WTC11 (cell line): Measurements from ENCODE around the gene AFF3.

ENCODE experiments used
- ATF3 ChIP-seq: sonication (generic); formaldehyde crosslinking; conservative IDR thresholded peaks from 2 replicates; pipeline ENCODE4 v1.8.1; 2022; ENCODE audit warnings: mild to moderate bottlenecking, missing genetic modification reagents
- CTCF ChIP-seq: fragments of 200-600 bp; IDR thresholded peaks from 2 replicates; pipeline ENCODE4 v1.8.0; 2022; ENCODE audit warnings: antibody characterized with exemption
- ELF4 ChIP-seq: sonication (generic); formaldehyde crosslinking; IDR thresholded peaks from 2 replicates; pipeline ENCODE4 v1.8.1; 2022; ENCODE audit warnings: low read depth, mild to moderate bottlenecking, moderate library complexity, missing genetic modification reagents
- FOXP1 ChIP-seq: sonication (generic); formaldehyde crosslinking; IDR thresholded peaks from 2 replicates; pipeline ENCODE4 v1.8.0; 2022; ENCODE audit warnings: missing genetic modification reagents, mild to moderate bottlenecking, moderate library complexity, borderline replicate concordance
- MAX ChIP-seq: sonication (generic); formaldehyde crosslinking; IDR thresholded peaks from 2 replicates; pipeline ENCODE4 v1.8.0; 2022; ENCODE audit warnings: mild to moderate bottlenecking, missing genetic modification reagents
- NFYB ChIP-seq: sonication (generic); formaldehyde crosslinking; conservative IDR thresholded peaks from 2 replicates; pipeline ENCODE4 v1.8.0; 2022; ENCODE audit warnings: low read depth, missing genetic modification reagents
- SMAD3 ChIP-seq: sonication (generic); formaldehyde crosslinking; IDR thresholded peaks from 2 replicates; pipeline ENCODE4 v1.8.0; 2022; ENCODE audit warnings: missing genetic modification reagents, mild to moderate bottlenecking, borderline replicate concordance
- USF2 ChIP-seq: sonication (generic); formaldehyde crosslinking; IDR thresholded peaks from 2 replicates; pipeline ENCODE4 v1.8.1; 2023; ENCODE audit warnings: mild to moderate bottlenecking, missing genetic modification reagents, moderate library complexity
- TF ChIP-seq, protein P1 (sequence below): sonication (generic); formaldehyde crosslinking; IDR thresholded peaks from 2 replicates; pipeline ENCODE4 v1.8.1; 2022; ENCODE audit warnings: low read depth, missing genetic modification reagents, borderline replicate concordance
- TF ChIP-seq, protein P2 (sequence below): sonication (generic); formaldehyde crosslinking; IDR thresholded peaks from 2 replicates; pipeline ENCODE4 v1.8.0; 2022; ENCODE audit warnings: mild to moderate bottlenecking, missing genetic modification reagents

- TF ChIP-seq ELF4 (CRISPR knock-in tag) (no peak), CTCF (no peak), FOXP1 (CRISPR knock-in tag) (no peak), MAX (CRISPR knock-in tag) (peak; percentile 32; the same call in 1 of the 2 replicates), USF2 (CRISPR knock-in tag) (no peak), SMAD3 (CRISPR knock-in tag) (no peak), ATF3 (no peak), NFYB (CRISPR knock-in tag) (no peak)
- TF ChIP-seq, protein P1, sequence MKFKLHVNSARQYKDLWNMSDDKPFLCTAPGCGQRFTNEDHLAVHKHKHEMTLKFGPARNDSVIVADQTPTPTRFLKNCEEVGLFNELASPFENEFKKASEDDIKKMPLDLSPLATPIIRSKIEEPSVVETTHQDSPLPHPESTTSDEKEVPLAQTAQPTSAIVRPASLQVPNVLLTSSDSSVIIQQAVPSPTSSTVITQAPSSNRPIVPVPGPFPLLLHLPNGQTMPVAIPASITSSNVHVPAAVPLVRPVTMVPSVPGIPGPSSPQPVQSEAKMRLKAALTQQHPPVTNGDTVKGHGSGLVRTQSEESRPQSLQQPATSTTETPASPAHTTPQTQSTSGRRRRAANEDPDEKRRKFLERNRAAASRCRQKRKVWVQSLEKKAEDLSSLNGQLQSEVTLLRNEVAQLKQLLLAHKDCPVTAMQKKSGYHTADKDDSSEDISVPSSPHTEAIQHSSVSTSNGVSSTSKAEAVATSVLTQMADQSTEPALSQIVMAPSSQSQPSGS (CRISPR knock-in tag) = no peak
- TF ChIP-seq, protein P2, sequence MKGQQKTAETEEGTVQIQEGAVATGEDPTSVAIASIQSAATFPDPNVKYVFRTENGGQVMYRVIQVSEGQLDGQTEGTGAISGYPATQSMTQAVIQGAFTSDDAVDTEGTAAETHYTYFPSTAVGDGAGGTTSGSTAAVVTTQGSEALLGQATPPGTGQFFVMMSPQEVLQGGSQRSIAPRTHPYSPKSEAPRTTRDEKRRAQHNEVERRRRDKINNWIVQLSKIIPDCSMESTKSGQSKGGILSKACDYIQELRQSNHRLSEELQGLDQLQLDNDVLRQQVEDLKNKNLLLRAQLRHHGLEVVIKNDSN (CRISPR knock-in tag) = no peak
These were observed 36.7 kb downstream of the AFF3 start for GRCh38 chr2:100105678-100106054.
